B cell (primary cell): Measurements from ENCODE around the gene ARHGAP4. TPM values are rescaled to one million over a fixed set of nuclear protein-coding genes. Genes with fewer than 3 reads are reported as not detected.

Experiments
- ATAC-seq: fragments of 200-7000 bp; cut with Tn5 transposase; one replicate; pipeline ENCODE4 v1.10.0; 2021; ENCODE audit warnings: low read depth, mild to moderate bottlenecking, moderate number of reproducible peaks, moderate library complexity
- CTCF ChIA-PET: fragments of 350-600 bp; sonication (Branson Sonifier 250); formaldehyde crosslinking; loops from one replicate; lab custom pipeline; 2021; ENCODE audit warnings: antibody characterized with exemption, inconsistent platforms; lab: Charles Lee
- POLR2A ChIA-PET: fragments of 350-600 bp; sonication (Branson Sonifier 250); formaldehyde crosslinking; loops from one replicate; lab custom pipeline; 2021; ENCODE audit warnings: antibody characterized with exemption; lab: Charles Lee
- DNase-seq: peaks from one replicate; pipeline ENCODE4 v3.0.0; 2013
- H2AFZ ChIP-seq: 2 replicates; pipeline ENCODE4 v1.6.1; 2012; ENCODE audit warnings: mild to moderate bottlenecking, low read depth, low read length; ENCODE audit not compliant: insufficient read depth, poor library complexity, severe bottlenecking
- H3K27ac ChIP-seq, 2 donors: 1 replicate in 1 of 2; 2 replicates in 1 of 2; pipeline ENCODE4 v1.5.1; 2012 to 2013; ENCODE audit warnings: low read length in 2 of 2, mild to moderate bottlenecking in 2 of 2, moderate library complexity in 1 of 2
- H3K27me3 ChIP-seq, 4 experiments: fragments of 200-600 bp in 1 of 4; sonication (generic) in 1 of 4; replicated peaks in 1 of 4; 1 replicate in 2 of 4; 2 replicates in 2 of 4; pipeline versions ENCODE4 v1.6.1 to v1.7.0; 2013 to 2016; ENCODE audit warnings: low read length in 3 of 4, mild to moderate bottlenecking in 2 of 4, mixed read lengths in 1 of 4, moderate library complexity in 1 of 4; ENCODE audit not compliant: insufficient read depth in 4 of 4, control insufficient read depth in 3 of 4; ENCODE audit errors: control extremely low read depth in 1 of 4
- H3K36me3 ChIP-seq, 2 experiments: replicated peaks in 1 of 2; 1 replicate in 1 of 2; 2 replicates in 1 of 2; pipeline versions ENCODE4 v1.6.1 to v1.7.1; 2013; ENCODE audit warnings: low read length in 1 of 2; ENCODE audit not compliant: insufficient read depth in 2 of 2, control insufficient read depth in 1 of 2; ENCODE audit errors: control extremely low read depth in 1 of 2, extremely low read depth in 1 of 2
- H3K4me1 ChIP-seq, 2 donors: fragments of 200-600 bp in 1 of 2; sonication (generic) in 1 of 2; 1 replicate in 1 of 2; 2 replicates in 1 of 2; pipeline versions ENCODE4 v1.5.1 to v1.6.1; 2013 to 2017; ENCODE audit warnings: low read length in 2 of 2; ENCODE audit not compliant: control insufficient read depth in 2 of 2, insufficient read depth in 2 of 2
- H3K4me2 ChIP-seq: replicated peaks from 2 replicates; pipeline ENCODE3; 2012; ENCODE audit warnings: mild to moderate bottlenecking, low read depth, low read length; ENCODE audit not compliant: poor library complexity, severe bottlenecking
- H3K4me3 ChIP-seq, 5 experiments: fragments of 200-600 bp in 1 of 5; sonication (generic) in 1 of 5; 1 replicate in 3 of 5; 2 replicates in 2 of 5; pipeline versions ENCODE4 v1.5.1 to v1.7.0; 2011 to 2016; ENCODE audit warnings: low read length in 4 of 5, mild to moderate bottlenecking in 4 of 5, low read depth in 2 of 5, control low read depth in 1 of 5, moderate library complexity in 1 of 5; ENCODE audit not compliant: insufficient read depth in 1 of 5; ENCODE audit errors: control extremely low read depth in 1 of 5, extremely low read depth in 1 of 5
- H3K79me2 ChIP-seq: fragments of 200-600 bp; sonication (generic); one replicate; pipeline ENCODE4 v1.6.0; 2016; ENCODE audit warnings: low read length; ENCODE audit not compliant: control insufficient read depth, insufficient read depth
- H3K9ac ChIP-seq: fragments of 200-600 bp; sonication (generic); 2 replicates; pipeline ENCODE4 v1.6.1; 2017; ENCODE audit warnings: mild to moderate bottlenecking, low read length, moderate library complexity
- H3K9me3 ChIP-seq, 3 donors: one replicate each; pipeline versions ENCODE4 v1.6.1 to v1.7.1; 2013; ENCODE audit warnings: low read length in 2 of 3; ENCODE audit not compliant: control insufficient read depth in 2 of 3, insufficient read depth in 1 of 3; ENCODE audit errors: control extremely low read depth in 1 of 3
- H4K20me1 ChIP-seq: 2 replicates; pipeline ENCODE4 v1.6.0; 2012; ENCODE audit warnings: mild to moderate bottlenecking, low read length; ENCODE audit not compliant: insufficient read depth, control insufficient read depth, poor library complexity, severe bottlenecking
- H3K27ac Mint-ChIP-seq: one replicate; pipeline ENCODE4 v1.8.0; 2021; ENCODE audit warnings: mixed read lengths
- H3K27me3 Mint-ChIP-seq: one replicate; pipeline ENCODE4 v1.8.0; 2021; ENCODE audit warnings: mixed read lengths
- H3K4me1 Mint-ChIP-seq: one replicate; pipeline ENCODE4 v1.8.0; 2021; ENCODE audit warnings: mixed read lengths
- H3K4me3 Mint-ChIP-seq: one replicate; pipeline ENCODE4 v1.8.0; 2021; ENCODE audit warnings: mixed read lengths
- H3K9me3 Mint-ChIP-seq: one replicate; pipeline ENCODE4 v1.8.0; 2022; ENCODE audit warnings: mixed read lengths; ENCODE audit not compliant: insufficient read depth
- EZH2 ChIP-seq: IDR thresholded peaks from 2 replicates; pipeline ENCODE4 v1.6.1; 2012; ENCODE audit warnings: borderline replicate concordance, low read depth, mild to moderate bottlenecking, moderate library complexity, low read length; ENCODE audit not compliant: insufficient read depth, poor library complexity, severe bottlenecking
- WGBS: methylation state at CpG from one replicate; pipeline ENCODE4 v1.1.5; 2013; ENCODE audit warnings: missing lambda C conversion rate; ENCODE audit not compliant: insufficient coverage; 5-methylcytosine and 5-hydroxymethylcytosine counted together
- intact Hi-C: fragments of 100-400 bp; cut with micrococcal nuclease; formaldehyde crosslinking; loops from one replicate; pipeline ENCODE4 v1.10.0; 2022
- polyA plus RNA-seq: library from polyadenylated mRNA; depleted of rRNA; stranded (reverse); fragments of >200 nt; gene quantifications from 2 replicates; pipeline ENCODE4 v1.2.3, GENCODE V29; 2012
- total RNA-seq, 2 donors: library from RNA; stranded (reverse); fragments of 120-200 nt in 1 of 2; gene quantifications; 1 replicate in 1 of 2; 2 replicates in 1 of 2; pipeline versions ENCODE4 v1.2.3 to v1.2.4, GENCODE V29; 2013 to 2022
- TF ChIP-seq, protein P1 (sequence below): fragments of 200-600 bp; IDR thresholded peaks from one replicate; pipeline ENCODE4 v1.8.0; 2022; ENCODE audit warnings: antibody characterized with exemption, mild to moderate bottlenecking

ARHGAP4 gene
- total and polyA plus RNA-seq, 2 donors (not counting 1 experiment from before 2014, with no cell fraction given): 242 to 711 TPM

DNA sequence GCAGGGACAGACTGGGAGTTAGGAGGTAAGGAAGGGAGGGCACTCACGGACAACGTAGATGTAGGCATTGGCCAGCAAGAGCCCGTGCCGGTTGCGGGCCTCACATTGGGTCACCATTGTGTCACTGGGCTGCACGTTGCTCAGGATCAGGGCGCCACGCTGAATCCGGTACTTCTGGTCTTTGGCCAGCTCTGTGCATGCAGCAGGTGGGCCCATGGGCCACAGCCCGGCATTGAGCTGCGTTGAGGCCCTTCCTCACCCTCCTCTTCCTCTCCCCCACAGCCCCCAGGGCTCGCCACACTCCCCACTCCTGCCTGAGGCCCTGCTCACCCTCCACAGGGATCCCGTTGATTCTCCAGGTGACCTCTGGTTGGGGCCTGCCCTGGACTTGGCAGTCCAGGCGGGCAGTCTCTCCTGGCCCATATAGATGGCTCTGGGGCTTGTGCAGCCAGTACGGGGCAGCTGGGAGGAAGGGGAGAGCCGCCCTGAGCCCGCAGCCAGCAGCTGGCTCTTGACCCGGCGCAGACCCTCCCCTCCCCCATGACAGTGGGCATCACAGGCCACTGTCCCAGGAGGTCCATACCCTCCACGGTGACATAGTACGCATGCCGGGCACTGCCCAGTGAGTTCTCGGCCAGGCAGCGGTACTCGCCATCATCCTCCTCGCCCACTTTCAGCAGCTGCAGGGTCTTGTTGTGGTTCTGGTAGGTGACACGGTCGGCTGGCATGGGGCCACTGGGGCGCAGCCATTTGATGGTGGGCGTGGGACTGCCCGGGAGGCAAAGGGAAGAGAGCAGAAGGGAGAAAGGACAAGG is 56.4 kb downstream of the ARHGAP4 start:
- ChIA-PET CTCF (no interaction called here), POLR2A (interaction anchor here (0.6 kb wide), 1 partner anchor 33 kb away, joined by 5 read pairs; no protein-coding TSS in a partner anchor)
- H3K9ac ChIP-seq: no peak overlapping the region
- ATAC-seq (no peak), DNase-seq (no peak)
- no peaks in the 10 kb centered on the region for H3K79me2 ChIP-seq
- no peak overlapping the region for H3K4me3 Mint-ChIP-seq
- WGBS: 93% methylated on average over 10 of the region's 31 CpGs
- no peaks in the 10 kb centered on the region for H3K36me3 ChIP-seq
- H4K20me1 ChIP-seq: no peaks in the 10 kb centered on the region
- no peak for TF ChIP-seq EZH2
- TF ChIP-seq, protein P1, sequence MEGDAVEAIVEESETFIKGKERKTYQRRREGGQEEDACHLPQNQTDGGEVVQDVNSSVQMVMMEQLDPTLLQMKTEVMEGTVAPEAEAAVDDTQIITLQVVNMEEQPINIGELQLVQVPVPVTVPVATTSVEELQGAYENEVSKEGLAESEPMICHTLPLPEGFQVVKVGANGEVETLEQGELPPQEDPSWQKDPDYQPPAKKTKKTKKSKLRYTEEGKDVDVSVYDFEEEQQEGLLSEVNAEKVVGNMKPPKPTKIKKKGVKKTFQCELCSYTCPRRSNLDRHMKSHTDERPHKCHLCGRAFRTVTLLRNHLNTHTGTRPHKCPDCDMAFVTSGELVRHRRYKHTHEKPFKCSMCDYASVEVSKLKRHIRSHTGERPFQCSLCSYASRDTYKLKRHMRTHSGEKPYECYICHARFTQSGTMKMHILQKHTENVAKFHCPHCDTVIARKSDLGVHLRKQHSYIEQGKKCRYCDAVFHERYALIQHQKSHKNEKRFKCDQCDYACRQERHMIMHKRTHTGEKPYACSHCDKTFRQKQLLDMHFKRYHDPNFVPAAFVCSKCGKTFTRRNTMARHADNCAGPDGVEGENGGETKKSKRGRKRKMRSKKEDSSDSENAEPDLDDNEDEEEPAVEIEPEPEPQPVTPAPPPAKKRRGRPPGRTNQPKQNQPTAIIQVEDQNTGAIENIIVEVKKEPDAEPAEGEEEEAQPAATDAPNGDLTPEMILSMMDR: no peak
- intact Hi-C loops: no loop called here
- no peaks in the 10 kb centered on the region for H3K9me3 Mint-ChIP-seq
- H3K27me3 ChIP-seq: no peaks in the 10 kb centered on the region
- H3K27ac Mint-ChIP-seq: no peak overlapping the region
- no peak overlapping the region for H3K27ac ChIP-seq
- no peaks in the 10 kb centered on the region for H3K9me3 ChIP-seq
- no peaks in the 10 kb centered on the region for H3K4me1 ChIP-seq
- no peaks in the 10 kb centered on the region for H3K4me1 Mint-ChIP-seq
- peaks cover 1% of the 10 kb centered on the region for H3K27me3 Mint-ChIP-seq
- H2AFZ ChIP-seq: no peak overlapping the region
- no peak overlapping the region for H3K4me2 ChIP-seq
- H3K4me3 ChIP-seq: no peak overlapping the region
